IPS DF 4.7 (cell line): ENCODE data around the gene NUMA1.
A peak's percentile ranks its signal among the peaks of the same experiment; 100 is the strongest.

ENCODE experiments used
- DNase-seq: peaks from one replicate; pipeline ENCODE4 v3.0.0-alpha.2; 2013; ENCODE audit warnings: low spot score; ENCODE audit errors: extremely low read depth

NUMA1 gene

GRCh38 chr11:72080326-72081183, at the start of gene NUMA1, which contains the start of gene LRRC51:
Gene NUMA1 (minus strand): TSS chr11:72080542. CDS start chr11:72035943, 44,599 bp downstream.
Gene LRRC51 (plus strand): TSS chr11:72080850. CDS start chr11:72089084, 8,234 bp downstream.
- peak; percentile 99 for DNase-seq

GRCh38 chr11:72129381-72129780, 49.0 kb upstream of the NUMA1 start:
- DNase-seq, result no peak

GRCh38 chr11:72127923-72128322, 47.6 kb upstream of the NUMA1 start:
- DNase-seq, result no peak

GRCh38 chr11:72125956-72126355, 45.6 kb upstream of the NUMA1 start:
- no peak for DNase-seq

- DNase-seq, result no peak
Measured at GRCh38 chr11:72124046-72124445, 43.7 kb upstream of the NUMA1 start.

GRCh38 chr11:72123117-72123653, 42.8 kb upstream of the NUMA1 start:
- no peak for DNase-seq

GRCh38 chr11:72122607-72123006, 42.3 kb upstream of the NUMA1 start:
- DNase-seq, result no peak

GRCh38 chr11:72120930-72121329, 40.6 kb upstream of the NUMA1 start:
- DNase-seq, result no peak

- no peak for DNase-seq
Measured at GRCh38 chr11:72119198-72119597, 38.9 kb upstream of the NUMA1 start.

GRCh38 chr11:72116019-72116755, 35.8 kb upstream of the NUMA1 start:
- DNase-seq, result no peak

- no peak for DNase-seq
Measured at GRCh38 chr11:72114570-72114969, 34.2 kb upstream of the NUMA1 start.

GRCh38 chr11:72112978-72113808, 32.9 kb upstream of the NUMA1 start:
- no peak for DNase-seq

GRCh38 chr11:72112143-72112977, 32.0 kb upstream of the NUMA1 start, which contains the start of gene ANAPC15:
Gene ANAPC15 (minus strand): TSS chr11:72112695. CDS start chr11:72111276, 1,419 bp downstream.
- DNase-seq, result peak; percentile 99

- DNase-seq, result no peak
Measured at GRCh38 chr11:72111300-72112142, 31.2 kb upstream of the NUMA1 start.

- DNase-seq, result no peak
Measured at GRCh38 chr11:72105888-72106287, 25.5 kb upstream of the NUMA1 start, which contains the start of gene TOMT. Gene TOMT (plus strand): TSS chr11:72105924. CDS start chr11:72105952, 28 bp downstream.

GRCh38 chr11:72103754-72104167, 23.4 kb upstream of the NUMA1 start:
- DNase-seq, result no peak

- no peak for DNase-seq
Measured at GRCh38 chr11:72102946-72103753, 22.8 kb upstream of the NUMA1 start, which contains the start of gene LAMTOR1. Gene LAMTOR1 (minus strand): TSS chr11:72103297. CDS start chr11:72103224, 73 bp downstream.

GRCh38 chr11:72102631-72102945, 22.2 kb upstream of the NUMA1 start:
- DNase-seq, result no peak
